Esophagus muscularis mucosa (tissue), 4 donors: Measurements from ENCODE around the gene DENND11. TPM values are rescaled to one million over a fixed set of nuclear protein-coding genes. Genes with fewer than 3 reads are reported as not detected.

Source experiments
- DNase-seq: peaks from one replicate; pipeline ENCODE4 v3.0.0-alpha.2; 2017; ENCODE audit errors: extremely low spot score
- H3K27ac ChIP-seq, 4 donors: fragments of 200-600 bp; sonication (generic); replicated peaks in 1 of 4; 1 replicate in 3 of 4; 2 replicates in 1 of 4; pipeline ENCODE4 v1.5.1; 2016 to 2019; ENCODE audit warnings: mild to moderate bottlenecking in 1 of 4
- H3K27me3 ChIP-seq, 4 donors: fragments of 200-600 bp; sonication (generic); one replicate each; pipeline versions ENCODE4 v1.5.1 to v1.6.0; 2016 to 2019
- H3K36me3 ChIP-seq, 4 donors: fragments of 200-600 bp; sonication (generic); one replicate each; pipeline ENCODE4 v1.5.1; 2016 to 2019
- H3K4me1 ChIP-seq, 4 donors: fragments of 200-600 bp; sonication (generic); one replicate each; pipeline ENCODE4 v1.5.1; 2016 to 2019
- H3K4me3 ChIP-seq, 4 donors: fragments of 200-600 bp; sonication (generic); 1 replicate in 2 of 4; 2 replicates in 2 of 4; pipeline ENCODE4 v1.5.1; 2016 to 2019; ENCODE audit warnings: mild to moderate bottlenecking in 4 of 4, moderate library complexity in 1 of 4
- H3K9me3 ChIP-seq, 4 donors: fragments of 200-600 bp; sonication (generic); 1 replicate in 3 of 4; 2 replicates in 1 of 4; pipeline ENCODE4 v1.5.1; 2016 to 2019
- EP300 ChIP-seq: sonication (generic); formaldehyde crosslinking; IDR thresholded peaks from one replicate; pipeline ENCODE4 v1.6.1; 2017; ENCODE audit warnings: antibody characterized with exemption
- POLR2A ChIP-seq: fragments of 450-650 bp; IDR thresholded peaks from one replicate; pipeline ENCODE4 v1.6.1; 2017; ENCODE audit warnings: antibody characterized with exemption, moderate library complexity, mild to moderate bottlenecking, low read depth
- POLR2AphosphoS5 ChIP-seq, 2 donors: sonication (generic); formaldehyde crosslinking; IDR thresholded peaks; one replicate each; pipeline ENCODE4 v1.6.1; 2017; ENCODE audit warnings: antibody characterized with exemption in 2 of 2
- WGBS: methylation state at CpG from one replicate; pipeline ENCODE4 v1.1.5; 2018; 5-methylcytosine and 5-hydroxymethylcytosine counted together
- intact Hi-C: fragments of 100-400 bp; cut with DNase I; formaldehyde crosslinking; loops from one replicate; pipeline ENCODE4 v1.15.1; 2023
- total RNA-seq, 4 donors: library from RNA; depleted of rRNA; stranded (reverse); fragments of >200 nt; gene quantifications; one replicate each; pipeline versions ENCODE4 v1.1.0 to v1.2.1, GENCODE V29; 2016
- TF ChIP-seq, protein P1 (sequence below), 3 experiments: fragments of 200-600 bp in 2 of 3; fragments of 450-650 bp in 1 of 3; sonication (generic) in 2 of 3; IDR thresholded peaks; one replicate each; pipeline ENCODE4 v1.5.1; 2017 to 2019; ENCODE audit warnings: antibody characterized with exemption in 3 of 3, mild to moderate bottlenecking in 2 of 3, moderate library complexity in 1 of 3

The DENND11 gene
- total RNA-seq, 4 donors from 2014 or later, result 14.9 to 25.4 (median 16.3) TPM

DNA sequence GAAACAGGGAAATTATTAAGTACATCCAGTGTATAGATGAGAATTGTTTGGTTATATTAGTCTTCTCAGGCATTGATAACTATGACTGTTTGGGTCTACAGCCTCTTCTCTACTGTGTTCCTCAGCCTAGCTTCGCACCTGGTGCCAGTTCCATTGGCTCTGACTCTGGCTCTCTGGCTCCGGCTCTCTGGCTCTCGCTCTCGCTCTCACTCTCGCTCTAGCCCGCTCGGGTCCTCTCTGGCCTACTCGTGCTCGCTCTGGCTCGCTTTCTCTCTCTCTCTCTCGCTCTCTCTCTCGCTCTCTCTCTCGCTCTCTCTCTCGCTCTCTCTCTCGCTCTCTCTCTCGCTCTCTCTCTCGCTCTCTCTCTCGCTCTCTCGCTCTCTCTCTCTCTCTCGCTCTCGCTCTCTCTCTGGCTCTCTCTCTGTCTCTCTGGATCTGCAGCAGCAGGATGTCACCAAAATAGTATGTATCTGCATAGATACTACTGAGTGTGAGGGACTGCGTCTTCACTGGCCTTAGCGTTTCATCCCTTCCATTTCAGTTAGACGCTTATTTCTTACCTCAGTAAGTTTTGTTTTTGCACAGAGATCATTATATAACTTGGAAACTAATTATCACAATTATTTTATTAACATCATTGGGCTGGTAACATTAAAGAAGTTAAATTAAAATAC lies 29.6 kb upstream of the DENND11 start:
- H3K4me3 ChIP-seq, result no peak overlapping the region
- WGBS, result 71% methylated on average over 24 of the region's 24 CpGs
- no peaks in the 10 kb centered on the region for H3K9me3 ChIP-seq
- no peaks in the 10 kb centered on the region for H3K27me3 ChIP-seq
- DNase-seq, result no peak
- no peaks in the 10 kb centered on the region for H3K4me1 ChIP-seq
- TF ChIP-seq, protein P1, sequence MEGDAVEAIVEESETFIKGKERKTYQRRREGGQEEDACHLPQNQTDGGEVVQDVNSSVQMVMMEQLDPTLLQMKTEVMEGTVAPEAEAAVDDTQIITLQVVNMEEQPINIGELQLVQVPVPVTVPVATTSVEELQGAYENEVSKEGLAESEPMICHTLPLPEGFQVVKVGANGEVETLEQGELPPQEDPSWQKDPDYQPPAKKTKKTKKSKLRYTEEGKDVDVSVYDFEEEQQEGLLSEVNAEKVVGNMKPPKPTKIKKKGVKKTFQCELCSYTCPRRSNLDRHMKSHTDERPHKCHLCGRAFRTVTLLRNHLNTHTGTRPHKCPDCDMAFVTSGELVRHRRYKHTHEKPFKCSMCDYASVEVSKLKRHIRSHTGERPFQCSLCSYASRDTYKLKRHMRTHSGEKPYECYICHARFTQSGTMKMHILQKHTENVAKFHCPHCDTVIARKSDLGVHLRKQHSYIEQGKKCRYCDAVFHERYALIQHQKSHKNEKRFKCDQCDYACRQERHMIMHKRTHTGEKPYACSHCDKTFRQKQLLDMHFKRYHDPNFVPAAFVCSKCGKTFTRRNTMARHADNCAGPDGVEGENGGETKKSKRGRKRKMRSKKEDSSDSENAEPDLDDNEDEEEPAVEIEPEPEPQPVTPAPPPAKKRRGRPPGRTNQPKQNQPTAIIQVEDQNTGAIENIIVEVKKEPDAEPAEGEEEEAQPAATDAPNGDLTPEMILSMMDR (IDR thresholded peaks at IDR 0.05), result no peak
- no peak for TF ChIP-seq POLR2AphosphoS5 (IDR thresholded peaks at IDR 0.05)
- no peak for TF ChIP-seq EP300
- TF ChIP-seq POLR2A, result no peak
- no peak overlapping the region for H3K27ac ChIP-seq
- intact Hi-C loops, result no loop called here
- H3K36me3 ChIP-seq, result no peaks in the 10 kb centered on the region

DNA sequence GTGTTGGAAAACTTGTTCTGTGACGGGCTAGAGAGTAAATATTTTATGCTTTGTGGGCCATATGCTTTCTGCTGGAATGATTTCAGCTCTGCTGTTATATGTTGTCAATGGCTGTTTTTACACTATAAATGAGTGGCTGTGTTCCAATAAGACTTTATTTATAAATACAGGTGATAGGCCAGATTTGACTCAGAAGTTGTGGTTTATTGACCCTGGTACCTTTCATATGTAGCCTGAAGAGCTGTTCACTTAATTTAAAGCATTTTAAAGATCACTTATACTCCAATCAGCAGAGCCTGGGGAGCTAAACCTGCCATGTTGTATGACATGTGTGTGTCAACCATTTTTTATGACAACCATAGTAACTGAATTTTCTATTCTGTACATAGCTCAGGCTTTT lies 27.1 kb upstream of the DENND11 start:
- 100% methylated on average over 1 of the region's 1 CpG for WGBS
- Histone ChIP-seq H3K27ac (no peak overlapping the region), H3K27me3 (no peaks in the 10 kb centered on the region), H3K4me3 (no peak overlapping the region), H3K36me3 (no peaks in the 10 kb centered on the region), H3K4me1 (no peaks in the 10 kb centered on the region), H3K9me3 (no peaks in the 10 kb centered on the region)
- intact Hi-C loops, result no loop called here
- DNase-seq, result no peak
- TF ChIP-seq POLR2AphosphoS5 (IDR thresholded peaks at IDR 0.05), result no peak
- TF ChIP-seq, protein P1 (IDR thresholded peaks at IDR 0.05), result no peak
- TF ChIP-seq EP300, result no peak
- TF ChIP-seq POLR2A, result no peak

DNA sequence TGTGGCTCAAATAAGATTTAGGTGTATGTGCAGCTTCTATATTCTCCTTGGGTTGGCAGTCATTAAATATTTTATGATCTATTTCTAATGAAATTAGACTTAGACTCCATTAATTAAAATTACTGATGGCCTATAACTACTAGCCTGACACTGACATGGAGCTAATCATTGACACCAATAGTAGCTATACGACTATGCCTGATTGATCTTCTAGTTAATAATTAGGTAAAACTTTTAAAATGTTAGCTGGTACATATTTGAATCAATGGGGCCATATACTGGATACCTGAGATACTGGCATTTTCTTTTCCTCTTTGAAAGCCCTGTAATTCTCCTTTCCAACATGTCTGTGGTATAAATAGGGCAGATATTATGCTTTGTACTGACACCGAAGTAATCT lies 20.6 kb upstream of the DENND11 start:
- Histone ChIP-seq H3K27ac (no peak overlapping the region), H3K9me3 (no peaks in the 10 kb centered on the region), H3K4me3 (no peak overlapping the region), H3K36me3 (no peaks in the 10 kb centered on the region), H3K27me3 (no peaks in the 10 kb centered on the region), H3K4me1 (no peaks in the 10 kb centered on the region)
- TF ChIP-seq, protein P1 (IDR thresholded peaks at IDR 0.05), result no peak
- TF ChIP-seq EP300 (no peak), POLR2AphosphoS5 (IDR thresholded peaks at IDR 0.05) (no peak)
- DNase-seq, result no peak
- intact Hi-C loops, result no loop called here
- WGBS, result 91% methylated on average over 2 of the region's 2 CpGs

DNA sequence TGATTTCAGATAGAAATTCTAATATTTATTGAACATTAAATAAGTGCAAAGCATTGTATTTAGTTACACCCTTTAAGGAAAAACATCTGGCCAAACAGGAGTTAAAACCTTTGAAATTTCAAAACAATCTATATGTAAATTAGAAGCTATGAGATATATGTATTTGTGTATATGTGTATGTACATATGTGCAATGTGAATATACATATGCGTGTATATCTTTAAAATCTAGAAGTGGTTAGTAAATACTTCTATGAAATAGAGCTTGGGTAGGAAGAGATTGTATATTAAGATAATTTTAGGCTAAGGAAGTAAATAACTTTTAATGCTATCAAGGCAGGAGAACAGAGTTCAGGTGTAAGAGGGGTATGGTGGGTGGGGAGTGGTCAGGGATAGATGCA lies 15.5 kb upstream of the DENND11 start:
- H3K9me3 ChIP-seq, result no peaks in the 10 kb centered on the region
- no peaks in the 10 kb centered on the region for H3K27me3 ChIP-seq
- no peak for DNase-seq
- 96% methylated on average over 1 of the region's 1 CpG for WGBS
- intact Hi-C loops, result no loop called here
- no peak overlapping the region for H3K27ac ChIP-seq
- H3K4me3 ChIP-seq, result no peak overlapping the region
- no peaks in the 10 kb centered on the region for H3K4me1 ChIP-seq
- TF ChIP-seq POLR2AphosphoS5 (IDR thresholded peaks at IDR 0.05), result no peak
- TF ChIP-seq POLR2A, result no peak
- TF ChIP-seq, protein P1 (IDR thresholded peaks at IDR 0.05), result no peak
- TF ChIP-seq EP300, result no peak
- H3K36me3 ChIP-seq, result no peaks in the 10 kb centered on the region
